HG02840 (cell line): ENCODE results near the gene IGDCC3.
"Not testable (repeated sequence)": the region's sequence is repeated elsewhere in the genome, so short reads cannot be mapped to it uniquely, and the experiment has no call there.

Experiments used
- ATAC-seq: cut with Tn5 transposase; IDR thresholded peaks from one replicate; pipeline ENCODE4 v1.9.1; 2021; ENCODE audit warnings: mild to moderate bottlenecking, moderate library complexity, moderate number of reproducible peaks; ENCODE audit not compliant: unreplicated experiment, low FRiP score

IGDCC3 gene

DNA sequence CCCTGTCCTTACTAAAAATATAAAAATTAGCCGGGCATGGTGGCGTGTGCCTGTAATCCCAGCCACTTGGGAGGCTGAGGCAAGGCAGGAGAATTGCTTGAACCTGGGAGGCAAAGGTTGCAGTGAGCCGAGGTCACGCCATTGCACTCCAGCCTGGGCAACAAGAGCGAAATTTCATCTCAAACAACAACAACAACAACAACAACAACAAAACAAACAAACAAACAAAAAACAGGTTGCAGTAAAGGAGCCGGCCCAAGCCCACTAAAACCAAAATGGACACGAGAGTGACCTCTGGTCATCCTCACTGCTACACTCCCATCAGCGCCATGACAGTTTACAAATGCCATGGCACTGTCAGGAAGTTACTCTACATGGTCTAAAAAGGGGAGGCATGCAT, 30.0 kb downstream of the IGDCC3 start:
- not testable (repeated sequence) for ATAC-seq

DNA sequence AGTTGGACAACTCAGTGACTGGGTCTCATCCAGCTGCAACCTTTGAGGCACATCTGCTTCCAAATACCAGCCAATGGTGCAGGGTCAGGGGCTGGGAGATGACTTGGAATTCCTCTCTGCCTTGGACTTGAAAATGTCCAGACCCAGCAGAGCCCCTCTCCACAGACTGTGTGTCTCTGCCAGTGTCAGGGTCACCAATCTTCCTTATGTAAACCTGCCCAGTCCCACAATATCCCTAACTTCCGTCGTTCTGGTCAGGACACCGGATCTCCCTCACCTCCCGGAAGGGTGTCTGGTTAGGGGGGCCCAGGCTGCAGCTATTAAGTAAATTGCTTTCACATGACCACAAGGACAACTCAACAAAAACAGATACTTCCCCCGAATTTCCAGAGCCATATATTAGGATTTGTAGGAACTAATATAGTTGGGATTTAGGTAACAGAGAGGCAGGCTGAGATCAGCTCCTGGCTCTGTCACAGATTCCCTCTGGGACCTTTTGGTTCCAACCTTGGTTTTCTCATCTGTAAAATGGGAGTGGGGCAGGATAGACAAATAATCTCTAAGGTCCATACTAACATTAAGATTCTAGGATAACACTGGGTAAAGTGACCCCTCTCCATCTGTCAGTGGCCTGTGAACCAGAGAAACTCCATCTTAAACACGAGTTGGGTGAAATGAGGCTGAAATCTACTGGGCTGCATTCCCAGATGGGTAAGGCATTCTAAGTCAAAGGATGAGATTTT, 30.8 kb downstream of the IGDCC3 start:
- ATAC-seq = no peak

DNA sequence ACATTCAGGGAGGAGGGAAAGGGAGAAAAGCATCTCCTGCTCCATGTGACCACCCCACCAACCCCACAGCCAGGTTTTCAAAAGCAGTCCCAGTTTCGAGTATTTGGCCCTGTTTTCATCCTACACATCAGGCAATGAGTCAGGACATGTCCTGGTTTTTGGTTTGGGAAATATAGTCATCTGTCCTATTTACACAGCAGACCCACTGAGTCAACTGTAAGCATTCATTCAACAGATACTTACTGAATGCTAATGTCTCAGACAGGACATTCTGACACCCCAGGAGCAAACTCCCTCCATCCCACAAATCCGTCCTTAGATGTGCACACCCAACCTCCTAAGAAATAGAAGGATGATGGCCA, 32.9 kb downstream of the IGDCC3 start:
- no peak for ATAC-seq

DNA sequence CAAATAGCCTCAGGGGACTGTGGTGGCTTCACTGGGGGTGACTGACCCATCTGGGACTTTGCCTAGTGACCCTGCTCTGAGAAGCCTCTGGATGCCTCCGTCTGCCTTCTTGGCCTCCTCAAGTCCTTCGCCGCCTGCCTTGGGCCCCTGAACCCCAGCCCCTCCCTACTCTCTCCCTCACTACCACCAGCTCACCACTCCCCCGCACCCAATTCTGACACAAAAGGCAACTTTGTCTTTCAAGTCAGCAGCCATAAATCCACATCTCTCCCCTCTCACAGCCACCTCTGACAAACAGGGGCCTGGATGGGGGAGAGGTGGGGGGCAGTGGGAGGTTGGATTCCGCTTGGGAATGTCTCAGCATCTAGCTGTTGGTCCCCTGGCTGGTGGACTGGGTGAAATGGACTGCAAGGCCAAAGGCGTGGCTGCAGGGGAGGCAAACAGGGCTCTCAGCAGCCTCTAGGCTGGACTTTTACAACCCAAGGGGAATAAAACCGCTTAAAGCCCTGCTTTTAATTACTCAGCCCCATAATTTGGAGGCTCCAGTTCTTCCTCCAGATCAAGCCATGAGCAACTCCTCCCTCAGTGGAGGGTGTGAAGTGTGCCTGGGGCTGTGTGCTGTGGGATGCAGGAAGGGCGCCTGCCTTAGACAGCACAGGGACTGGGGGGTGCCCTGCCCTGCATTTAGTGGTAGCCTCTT, 33.4 kb downstream of the IGDCC3 start:
- ATAC-seq = no peak

DNA sequence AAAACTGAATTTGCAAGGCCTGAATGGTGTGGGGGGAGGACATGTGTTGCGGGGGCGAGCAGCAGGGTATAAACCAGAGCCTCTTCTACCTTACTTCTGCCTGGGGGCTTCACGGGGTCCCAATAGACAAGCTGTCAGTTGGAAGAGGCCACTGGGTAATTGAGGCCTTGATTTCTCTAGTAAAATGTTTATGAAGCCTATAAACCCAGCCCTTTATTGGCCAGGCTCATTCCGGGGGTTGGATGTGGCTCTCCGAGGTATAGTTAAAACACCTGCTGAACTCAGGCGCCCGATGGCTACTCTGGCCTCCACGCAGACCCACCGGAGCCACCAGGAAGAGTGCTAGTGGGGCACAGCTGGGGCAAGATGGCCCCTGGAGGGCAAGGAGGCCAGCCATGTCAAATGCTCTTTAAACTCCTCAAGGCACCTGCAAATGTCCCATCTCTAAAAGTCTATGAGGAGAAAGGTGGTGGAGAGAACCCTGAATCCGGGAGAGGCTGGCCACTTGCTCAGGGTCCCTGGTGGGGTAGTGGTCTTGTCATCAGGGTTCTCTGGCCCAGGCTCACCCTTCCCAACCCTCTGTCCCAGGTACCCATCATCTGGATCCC, 34.3 kb downstream of the IGDCC3 start:
- no peak for ATAC-seq

DNA sequence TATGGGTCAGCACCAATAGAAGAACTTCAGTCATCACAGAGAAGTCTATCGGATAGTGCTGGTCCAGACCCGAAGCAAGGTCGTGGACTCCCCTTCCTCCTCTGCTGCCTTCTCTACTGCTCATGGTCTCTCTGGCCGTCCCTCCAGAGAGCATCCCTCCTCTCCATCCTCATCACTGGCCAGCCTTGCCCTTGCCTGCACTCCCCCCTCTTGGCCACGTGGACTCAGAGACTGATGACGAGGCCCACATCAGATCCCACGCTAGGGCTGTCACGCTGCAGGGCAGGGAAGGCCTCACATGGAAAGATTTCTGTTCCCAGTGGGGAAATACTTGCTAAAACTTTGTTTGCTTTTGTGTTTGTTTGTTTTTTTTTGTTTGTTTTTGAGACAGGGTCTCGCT, 35.3 kb downstream of the IGDCC3 start:
- ATAC-seq = no peak

DNA sequence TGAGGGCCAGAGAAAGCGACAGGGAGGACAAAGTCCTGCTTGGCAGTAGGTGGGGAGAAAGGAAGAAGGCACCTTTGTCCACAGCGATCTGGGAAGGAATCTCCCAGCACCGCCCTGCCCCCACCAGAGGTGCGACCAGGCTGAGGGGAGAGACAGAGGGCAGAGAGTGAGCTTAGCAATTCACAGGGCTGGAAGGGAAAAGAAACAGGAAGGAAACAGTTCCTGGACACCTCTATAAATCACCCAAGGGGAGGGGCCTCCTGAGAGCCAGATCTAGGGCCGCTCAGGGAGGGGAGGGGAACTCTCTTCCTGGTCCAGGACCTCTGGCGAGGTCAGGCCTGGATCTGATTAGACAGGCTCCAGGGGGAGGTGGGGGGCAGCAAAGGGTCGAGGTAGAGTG, 37.9 kb downstream of the IGDCC3 start:
- no peak for ATAC-seq

DNA sequence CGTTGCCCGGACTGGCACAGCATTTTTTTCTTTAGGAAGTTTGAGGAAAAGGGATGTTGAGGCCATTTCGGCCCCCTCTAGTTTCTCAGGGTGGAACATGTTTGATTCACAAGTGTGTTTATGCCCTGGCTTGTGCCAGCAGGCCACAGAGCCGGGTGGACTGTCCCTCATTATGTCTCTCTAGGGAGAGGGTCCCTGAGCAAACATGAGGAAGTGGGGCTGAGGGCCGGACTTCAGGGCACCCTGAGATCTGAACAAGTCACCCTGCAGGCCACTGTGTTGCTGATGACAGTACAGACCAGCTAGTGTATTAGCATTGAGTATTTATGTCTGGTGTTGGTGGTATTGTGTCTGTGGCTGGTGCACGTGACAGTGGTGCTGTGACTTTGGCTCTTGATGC, 38.4 kb downstream of the IGDCC3 start:
- ATAC-seq = no peak

DNA sequence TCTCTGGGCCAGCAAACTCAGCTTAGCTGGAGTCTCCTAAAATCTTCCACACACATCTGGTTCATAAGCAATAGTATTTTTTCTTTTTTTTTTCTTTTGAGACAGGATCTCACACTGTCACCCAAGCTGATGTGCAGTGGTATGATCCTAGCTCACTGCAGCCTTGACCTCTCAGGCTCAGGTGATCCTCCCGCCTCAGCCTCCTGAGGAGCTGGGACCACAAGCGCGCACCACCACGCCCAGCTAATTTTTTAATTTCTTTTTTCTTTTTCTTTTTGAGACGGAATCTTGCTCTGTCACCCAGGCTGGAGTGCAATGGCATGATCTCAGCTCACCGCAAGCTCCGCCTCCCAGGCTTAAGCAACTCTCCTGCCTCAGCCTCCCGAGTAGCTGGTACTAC, 39.0 kb downstream of the IGDCC3 start:
- no peak for ATAC-seq

DNA sequence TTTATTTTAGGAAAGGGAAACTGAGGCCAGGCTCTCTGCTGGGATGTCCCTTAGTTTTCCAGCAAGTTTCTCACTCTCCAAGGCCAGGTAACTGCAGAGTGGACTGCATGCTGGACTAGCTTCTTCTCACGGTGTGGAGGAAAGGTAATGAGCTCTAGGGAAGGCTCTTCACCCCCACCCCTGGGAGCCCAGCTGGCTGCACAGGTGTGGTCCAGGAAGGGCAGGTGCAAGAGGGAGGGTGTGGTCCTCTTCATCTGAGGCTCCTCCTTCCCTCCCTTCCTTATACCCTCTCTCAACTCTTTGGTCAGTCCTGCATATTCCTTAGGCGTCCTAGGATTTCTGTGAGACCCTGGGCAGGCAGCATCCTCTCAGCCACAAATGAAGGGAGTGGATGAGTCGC, 39.4 kb downstream of the IGDCC3 start:
- ATAC-seq = no peak

DNA sequence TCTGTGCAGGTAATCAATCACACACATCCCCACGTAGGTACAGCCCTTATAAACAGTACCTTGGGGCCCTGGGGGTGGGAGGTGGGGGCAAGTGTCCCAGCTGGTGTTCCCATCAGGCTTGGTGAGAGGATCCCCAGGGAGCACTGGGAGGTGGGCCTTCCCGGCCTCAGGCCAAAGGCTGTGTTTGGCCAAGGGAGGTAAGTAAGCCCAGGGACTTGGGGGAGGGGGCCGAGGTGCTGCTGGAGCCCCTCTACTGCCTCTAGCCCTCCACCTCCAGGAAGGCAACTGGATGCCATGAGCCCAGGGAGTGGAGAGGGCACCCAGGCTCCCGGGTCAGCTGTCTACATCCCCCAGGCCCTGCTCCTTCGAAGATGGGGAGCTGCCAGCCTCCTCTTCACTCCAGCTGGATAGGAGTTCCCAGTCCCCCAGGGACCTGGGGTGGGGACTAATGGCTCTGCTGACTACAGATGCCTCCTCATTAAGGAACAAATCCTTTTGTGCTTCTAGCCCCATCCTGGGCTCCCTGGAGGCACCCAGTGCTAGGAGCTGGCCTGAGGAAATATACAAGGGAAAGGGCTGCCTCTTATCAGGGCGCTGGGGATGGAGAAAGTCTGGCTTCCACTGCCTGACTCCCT, 40.2 kb downstream of the IGDCC3 start:
- ATAC-seq = no peak

DNA sequence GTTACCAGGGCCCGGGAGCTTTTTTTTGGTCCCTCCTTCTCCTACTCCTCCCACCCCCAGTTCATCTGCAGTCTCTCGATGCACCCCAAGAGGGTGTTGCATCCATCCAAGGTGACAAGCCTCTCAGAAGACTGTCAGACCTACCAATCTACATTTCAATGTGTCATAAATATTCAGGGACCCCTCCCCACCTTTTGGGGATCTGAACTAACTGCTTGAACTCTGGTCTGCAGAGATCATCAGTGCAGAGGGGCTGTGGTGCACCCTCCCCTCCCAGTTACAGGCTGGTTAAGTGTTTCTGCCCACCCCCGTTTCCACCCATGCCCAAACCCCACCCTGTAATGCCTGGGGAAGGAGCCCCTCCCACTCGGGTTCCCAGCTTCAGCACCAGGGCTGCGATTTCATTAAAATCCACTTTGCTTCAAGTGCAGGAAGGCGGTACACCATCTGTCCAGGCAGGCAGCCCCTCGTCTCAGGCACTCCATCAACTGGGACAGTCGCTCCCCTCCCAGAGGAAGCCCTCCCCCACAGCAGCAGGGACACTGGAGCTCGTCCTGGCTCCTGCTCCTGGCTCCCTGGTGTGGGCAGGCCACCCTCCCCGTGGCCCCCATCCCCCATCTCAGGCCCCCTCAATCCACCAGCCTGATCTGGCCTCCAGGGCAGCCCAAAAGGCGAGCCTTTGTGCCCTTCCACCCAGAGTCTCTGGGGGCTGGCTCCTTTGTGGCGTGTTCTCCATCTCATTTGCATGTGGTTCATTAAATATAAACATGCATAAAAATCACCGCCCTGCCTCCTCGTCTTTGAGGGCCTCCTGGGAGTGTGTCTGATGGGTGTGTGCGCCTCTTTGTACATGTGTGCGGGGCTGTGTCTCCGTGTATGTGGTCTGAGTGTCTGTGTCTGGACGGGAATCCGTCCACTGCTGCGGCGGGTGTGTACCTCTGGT, 41.0 kb downstream of the IGDCC3 start:
- no peak for ATAC-seq

DNA sequence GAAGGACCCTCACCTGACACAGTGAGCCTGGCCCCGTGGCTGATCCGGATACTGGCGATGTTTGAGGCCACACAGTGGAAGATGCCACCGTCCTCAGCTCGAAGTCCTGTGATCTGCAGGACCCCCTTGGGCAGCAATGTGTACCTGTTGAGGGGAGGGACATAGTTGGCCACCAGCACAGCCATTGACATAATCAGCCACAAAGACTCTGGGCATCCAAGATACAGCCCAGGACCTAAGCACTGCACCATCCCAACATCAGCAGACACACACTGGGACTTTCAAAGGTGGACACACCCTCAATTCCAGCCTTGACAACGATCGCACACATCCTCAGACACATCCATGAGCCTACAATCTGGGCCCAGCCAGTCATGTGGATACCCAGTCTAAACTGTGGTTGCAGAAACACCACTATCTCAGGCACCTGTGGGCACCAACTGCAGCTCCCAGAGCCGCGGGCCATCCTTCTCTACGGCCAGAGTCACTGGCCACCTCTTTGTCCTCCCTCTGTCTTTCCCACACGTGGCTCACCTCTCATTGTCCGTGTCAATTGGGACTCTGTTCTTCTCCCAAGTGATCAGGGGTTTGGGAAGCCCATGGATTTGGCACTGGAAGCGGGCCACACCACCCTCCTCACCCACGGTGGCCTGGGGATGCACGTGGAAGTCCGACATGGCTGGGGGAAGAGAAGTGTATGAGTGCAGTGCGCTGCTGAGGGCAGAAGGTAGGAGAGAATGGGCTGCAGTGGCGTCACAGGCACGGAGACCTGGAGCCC, 42.3 kb downstream of the IGDCC3 start:
- no peak for ATAC-seq

DNA sequence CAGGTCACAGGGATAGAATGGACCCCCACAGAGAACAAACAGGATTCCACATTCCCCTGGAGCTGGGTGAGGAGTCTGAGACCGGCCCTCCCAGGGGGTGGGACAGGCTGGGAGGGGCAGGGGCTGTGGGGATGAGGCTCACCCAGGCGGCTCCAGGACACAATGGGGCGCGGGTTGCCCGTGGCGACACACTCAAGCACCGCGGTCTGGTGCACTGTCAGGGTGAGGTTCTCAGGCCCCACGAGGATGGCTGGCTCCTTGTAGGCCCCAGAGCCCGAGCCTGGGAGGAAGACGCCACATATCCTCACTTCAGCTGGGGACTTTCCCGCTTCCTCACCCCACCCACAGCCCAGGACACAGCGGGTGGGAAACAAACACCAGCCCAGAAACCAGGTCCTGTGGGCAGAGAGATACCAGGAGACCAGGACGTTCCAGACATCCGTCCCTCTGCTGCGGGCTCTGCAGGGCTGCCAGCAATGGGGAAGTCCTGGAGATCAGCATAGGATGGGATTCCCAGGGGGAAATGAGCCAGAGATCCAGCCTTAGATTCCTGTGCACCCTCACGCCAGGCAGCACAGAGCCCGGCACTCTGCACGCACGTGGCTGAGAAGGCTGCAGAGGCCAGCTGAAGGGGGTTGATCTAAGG, 43.1 kb downstream of the IGDCC3 start:
- ATAC-seq = no peak

DNA sequence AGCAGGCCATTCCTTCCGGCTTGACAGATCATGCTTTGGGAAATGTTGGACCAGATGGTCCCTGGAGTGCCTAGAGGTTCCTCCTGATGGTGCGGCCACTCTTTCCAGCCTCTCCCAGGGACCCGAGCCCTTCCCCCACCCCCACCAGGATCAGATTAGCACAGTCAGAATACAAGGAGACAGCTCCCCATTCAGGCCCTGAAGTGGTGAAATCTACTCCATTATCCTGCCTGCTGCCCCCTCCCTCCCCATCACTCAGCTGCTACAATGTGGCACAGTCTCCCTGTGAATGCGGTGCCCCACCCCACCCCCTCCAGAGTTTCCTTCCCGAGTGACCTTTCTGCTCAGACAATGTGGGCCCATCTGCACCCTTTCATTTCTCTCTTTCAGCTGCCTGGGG, 43.9 kb downstream of the IGDCC3 start:
- no peak for ATAC-seq

DNA sequence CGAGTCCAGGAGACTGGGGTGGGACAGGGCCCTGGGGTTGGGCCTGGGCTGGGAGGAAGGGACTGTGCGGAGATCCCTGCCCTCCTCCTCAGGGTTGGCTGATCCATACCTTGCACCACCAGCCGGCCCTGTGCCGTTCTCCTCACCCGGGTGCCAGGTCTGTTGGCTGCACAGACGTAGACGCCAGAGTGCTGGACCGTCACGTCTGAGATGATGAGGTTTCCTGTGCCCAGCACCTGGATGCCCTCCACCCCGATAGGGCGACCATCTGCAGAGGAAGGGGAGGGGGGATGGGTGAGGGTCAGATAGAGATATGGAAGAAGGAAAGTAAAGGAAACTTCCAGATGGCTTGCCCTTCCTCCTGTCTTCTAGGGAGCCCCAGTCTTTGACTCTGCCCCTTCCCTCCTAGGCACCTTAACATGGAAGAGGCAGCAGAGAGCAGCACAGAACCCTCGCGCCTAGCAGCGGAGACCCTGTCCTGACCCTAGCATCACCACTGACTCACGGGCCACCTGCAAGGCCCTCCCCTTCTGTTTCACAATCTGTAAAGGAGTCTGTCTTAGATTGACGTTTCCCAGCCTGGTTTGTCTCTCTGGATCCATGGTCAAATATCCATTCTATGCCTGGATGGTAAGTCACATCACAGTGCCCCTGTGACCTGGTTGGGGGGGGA, 44.5 kb downstream of the IGDCC3 start:
- ATAC-seq = no peak

DNA sequence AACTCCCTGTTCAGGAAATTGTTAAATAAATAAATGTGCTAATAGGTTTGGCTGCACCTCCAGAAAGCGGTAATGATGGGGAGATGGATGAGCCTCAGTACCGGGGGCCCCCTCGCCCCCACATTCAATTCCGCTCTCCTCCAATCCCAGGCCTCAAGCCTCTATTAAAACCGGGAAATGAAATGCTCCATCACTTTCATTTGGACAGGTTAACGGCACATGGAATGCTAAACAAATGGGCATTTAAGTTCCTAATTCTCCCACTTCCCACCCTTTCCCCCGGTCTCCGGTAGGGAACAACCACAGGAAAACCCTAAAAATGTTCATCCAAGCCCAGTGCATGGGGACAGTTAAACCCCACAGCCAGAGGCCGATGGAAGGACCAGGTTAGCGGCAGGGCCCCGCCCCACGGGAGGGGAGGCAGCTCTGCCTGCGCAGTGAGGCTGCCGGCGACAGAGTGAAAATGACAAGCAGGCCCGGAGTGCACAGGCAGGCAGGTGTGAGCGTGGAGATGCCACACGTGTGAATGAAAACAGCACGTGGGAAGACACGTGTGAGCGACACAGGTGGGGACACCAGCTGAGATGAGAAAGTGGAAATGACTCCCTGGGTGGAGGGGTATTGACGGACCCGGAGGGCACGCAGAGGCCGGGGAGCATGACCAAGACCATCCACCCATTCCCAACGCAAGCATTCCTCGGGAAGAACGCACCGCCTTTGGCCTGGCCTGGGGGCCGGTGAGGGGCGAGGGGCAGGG, 45.2 kb downstream of the IGDCC3 start:
- no peak for ATAC-seq

DNA sequence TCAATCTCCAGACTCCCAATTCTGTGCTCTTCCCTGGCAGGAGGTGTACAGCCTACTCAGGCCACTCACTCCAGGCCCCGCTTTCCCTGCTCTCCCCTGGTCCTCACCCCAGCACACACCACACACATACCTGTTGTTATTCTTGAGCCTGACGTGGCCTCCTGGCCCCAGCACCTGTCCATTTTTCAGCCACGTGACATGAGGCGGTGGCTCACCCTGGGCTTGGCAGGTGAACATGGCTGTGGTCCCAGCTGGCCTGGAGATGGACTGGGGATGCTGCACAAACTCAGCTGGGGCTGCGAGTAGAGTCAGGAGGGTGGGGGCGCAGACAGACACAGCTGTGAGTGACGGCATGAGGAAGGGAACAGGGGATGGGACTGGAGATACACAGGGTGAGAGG, 46.0 kb downstream of the IGDCC3 start:
- no peak for ATAC-seq
